GM13976 (cell line): Measurements from ENCODE around the gene ATL1.

Experiments
- DNase-seq: peaks from one replicate; pipeline ENCODE4 v3.0.0; 2012; ENCODE audit warnings: low spot score
- in situ Hi-C: fragments of 300-500 bp; cut with MboI; formaldehyde crosslinking; loops from one replicate; pipeline ENCODE4 v1.12.0; 2022; ENCODE audit warnings: low sequenced_read_pairs, mixed read lengths, inconsistent platforms; ENCODE audit not compliant: unreplicated experiment
- TF ChIP-seq, protein P1 (sequence below): IDR thresholded peaks from 2 replicates; pipeline ENCODE4 v1.5.1; 2012; ENCODE audit warnings: borderline replicate concordance, mild to moderate bottlenecking; ENCODE audit not compliant: insufficient read depth; ENCODE audit errors: extremely low read depth, missing control alignments, control extremely low read depth

The ATL1 gene

DNA sequence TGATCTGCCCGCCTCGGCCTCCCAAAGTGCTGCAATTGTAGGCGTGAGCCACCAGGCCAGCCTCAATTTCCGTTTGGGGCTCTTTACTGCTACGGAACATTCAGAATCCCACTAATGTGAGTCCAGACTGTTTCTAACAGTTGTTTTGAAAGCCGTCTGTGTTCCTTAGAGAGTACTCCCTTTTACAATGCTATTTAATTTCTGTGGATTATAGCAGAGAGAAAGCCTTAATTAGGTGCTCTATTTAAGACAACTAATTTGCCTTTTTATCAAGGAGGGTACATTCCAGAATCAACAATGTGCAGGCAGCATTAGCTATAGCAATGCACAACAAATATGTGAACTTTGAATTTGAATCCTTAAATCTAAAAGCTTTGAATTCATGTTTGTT, 110.9 kb downstream of the ATL1 start:
- in situ Hi-C loops, result no loop called here
- DNase-seq, result no peak
- TF ChIP-seq, protein P1, sequence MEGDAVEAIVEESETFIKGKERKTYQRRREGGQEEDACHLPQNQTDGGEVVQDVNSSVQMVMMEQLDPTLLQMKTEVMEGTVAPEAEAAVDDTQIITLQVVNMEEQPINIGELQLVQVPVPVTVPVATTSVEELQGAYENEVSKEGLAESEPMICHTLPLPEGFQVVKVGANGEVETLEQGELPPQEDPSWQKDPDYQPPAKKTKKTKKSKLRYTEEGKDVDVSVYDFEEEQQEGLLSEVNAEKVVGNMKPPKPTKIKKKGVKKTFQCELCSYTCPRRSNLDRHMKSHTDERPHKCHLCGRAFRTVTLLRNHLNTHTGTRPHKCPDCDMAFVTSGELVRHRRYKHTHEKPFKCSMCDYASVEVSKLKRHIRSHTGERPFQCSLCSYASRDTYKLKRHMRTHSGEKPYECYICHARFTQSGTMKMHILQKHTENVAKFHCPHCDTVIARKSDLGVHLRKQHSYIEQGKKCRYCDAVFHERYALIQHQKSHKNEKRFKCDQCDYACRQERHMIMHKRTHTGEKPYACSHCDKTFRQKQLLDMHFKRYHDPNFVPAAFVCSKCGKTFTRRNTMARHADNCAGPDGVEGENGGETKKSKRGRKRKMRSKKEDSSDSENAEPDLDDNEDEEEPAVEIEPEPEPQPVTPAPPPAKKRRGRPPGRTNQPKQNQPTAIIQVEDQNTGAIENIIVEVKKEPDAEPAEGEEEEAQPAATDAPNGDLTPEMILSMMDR, result no peak

DNA sequence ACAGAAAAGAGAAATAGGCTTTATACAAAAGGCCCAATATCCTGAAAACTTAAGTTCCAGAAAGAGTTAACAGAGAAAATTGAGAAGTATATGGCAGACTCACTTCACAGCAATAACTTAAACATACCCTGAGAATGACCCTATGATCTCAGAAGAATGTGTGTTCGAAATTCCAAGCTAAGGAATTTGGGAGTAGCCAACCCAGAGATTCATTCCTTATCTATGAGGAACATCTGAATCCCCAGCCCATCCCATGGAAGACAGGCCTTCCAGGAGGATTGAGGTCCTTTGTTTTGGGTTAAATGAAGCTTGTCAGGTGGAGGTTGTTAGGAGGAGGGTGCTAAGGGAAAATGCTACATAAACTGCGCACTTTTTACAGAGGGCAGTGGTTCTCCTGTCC, 115.7 kb downstream of the ATL1 start:
- in situ Hi-C loops, result no loop called here
- DNase-seq, result no peak
- TF ChIP-seq, protein P1, result no peak

DNA sequence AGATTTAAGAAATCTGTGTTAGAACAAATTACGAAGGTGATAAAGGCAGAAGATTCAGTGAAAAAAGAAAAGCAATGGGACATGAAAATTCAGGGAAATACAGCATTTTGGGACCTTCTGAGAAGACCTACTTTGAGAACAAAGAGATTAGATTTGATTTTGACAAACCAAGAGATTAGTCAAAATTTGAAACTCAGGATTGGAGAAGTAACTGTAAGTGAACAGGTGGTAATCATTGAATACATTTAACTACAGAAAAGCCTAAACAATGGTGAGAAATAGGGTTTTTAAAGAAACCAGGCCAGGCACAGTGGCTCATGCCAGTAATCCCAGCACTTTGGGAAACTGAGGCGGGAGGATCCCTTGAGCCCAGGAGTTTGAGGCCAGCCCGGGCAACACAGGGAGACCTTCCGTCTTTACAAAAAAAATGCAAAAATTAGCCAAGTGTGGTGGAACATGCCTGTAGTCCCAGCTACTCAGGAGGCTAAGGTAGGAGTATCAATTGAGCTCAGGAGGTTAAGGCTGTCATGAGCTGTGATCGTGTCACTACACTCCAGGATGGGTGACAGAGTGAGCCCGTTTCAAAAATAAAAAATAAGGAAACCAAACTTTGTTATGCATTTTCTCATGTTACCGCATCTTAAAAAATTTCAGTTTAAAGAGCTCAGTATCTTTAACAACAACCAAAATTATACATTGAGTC, 117.0 kb downstream of the ATL1 start:
- TF ChIP-seq, protein P1, result no peak
- DNase-seq, result peak; percentile 31
- in situ Hi-C loops, result no loop called here

DNA sequence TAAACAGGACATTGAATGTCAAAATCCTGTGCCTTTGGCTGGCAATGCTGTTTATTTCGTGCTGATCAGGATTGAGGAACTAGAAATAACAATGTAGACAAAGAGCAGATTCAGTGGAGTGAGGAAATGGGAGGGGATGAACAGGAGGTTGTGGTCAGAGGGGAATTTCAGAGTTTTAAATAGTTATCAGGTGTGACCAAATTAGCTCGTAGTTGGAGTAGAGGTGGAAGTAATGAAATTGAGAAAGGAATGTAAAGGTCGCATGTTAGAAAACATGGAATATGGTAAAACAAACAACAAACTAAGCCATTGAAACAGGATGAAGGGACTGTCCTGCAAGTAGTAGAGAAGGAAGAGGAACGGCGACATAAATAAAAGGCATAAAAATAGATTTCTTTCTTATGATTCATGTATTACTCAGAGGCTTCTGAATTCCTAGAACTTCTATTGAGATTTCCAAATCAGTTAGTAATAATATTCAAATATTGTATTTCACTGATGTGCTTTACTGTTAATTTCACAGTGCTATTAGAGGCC, 117.7 kb downstream of the ATL1 start:
- in situ Hi-C loops, result no loop called here
- TF ChIP-seq, protein P1, result no peak
- peak; percentile 40 for DNase-seq

DNA sequence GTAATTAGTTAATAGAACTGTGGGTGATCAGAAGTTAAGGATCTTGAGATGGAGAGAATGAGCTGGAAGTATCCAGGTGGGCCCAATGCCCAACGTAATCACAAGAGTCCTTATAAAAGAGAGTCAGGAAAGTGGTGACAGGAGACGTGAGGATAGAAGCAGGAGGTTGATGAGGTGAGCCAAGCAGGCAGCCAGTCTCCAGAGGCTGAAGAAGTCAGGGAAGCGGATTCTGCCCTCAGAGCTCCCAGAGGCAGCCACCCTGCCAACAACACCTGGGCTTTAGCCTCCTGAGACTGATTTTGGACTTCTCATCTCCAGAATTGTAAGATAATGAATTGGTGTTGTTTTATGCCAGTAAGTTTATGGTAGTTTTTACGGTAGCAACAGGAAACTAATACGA, 118.2 kb downstream of the ATL1 start:
- in situ Hi-C loops, result no loop called here
- TF ChIP-seq, protein P1, result no peak
- no peak for DNase-seq

DNA sequence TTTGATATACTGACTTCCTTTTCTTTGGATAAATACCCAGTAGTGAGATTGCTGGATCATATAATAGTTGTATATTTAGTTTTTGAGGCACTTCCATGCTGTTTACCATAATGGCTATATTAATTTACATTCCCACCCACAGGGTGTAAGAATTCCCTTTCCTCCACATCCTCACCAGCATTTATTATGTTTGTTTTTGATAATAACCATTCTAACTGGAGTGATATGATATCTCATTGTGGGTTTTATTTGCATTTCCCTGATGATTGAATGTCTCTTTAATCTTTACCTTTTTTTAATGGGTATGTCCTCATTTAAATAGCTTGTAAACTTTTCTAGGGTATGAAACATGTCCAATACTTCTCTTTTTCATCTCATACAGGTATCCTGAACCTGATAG, 119.7 kb downstream of the ATL1 start:
- in situ Hi-C loops, result no loop called here
- no peak for DNase-seq
- TF ChIP-seq, protein P1, result no peak
